Measurements from ENCODE around the gene PHF3.

PHF3 gene

GRCh38 chr6:63672582-63673129, 37.1 kb downstream of the PHF3 start:
- Histone ChIP-seq H3K9me3 (ENCODE audit: low read length) (no peaks in the 10 kb centered on the region), H3K4me1 (ENCODE audit: insufficient read depth, low read length, severe bottlenecking) (no peaks in the 10 kb centered on the region), H3K36me3 (ENCODE audit: insufficient read depth, low read length) (peaks cover 6% of the 10 kb centered on the region), H3K79me2 (ENCODE audit: insufficient read depth, low read length) (peaks cover 85% of the 10 kb centered on the region), H3K27ac (ENCODE audit: low read depth, low read length, poor library complexity, severe bottlenecking) (no peak overlapping the region), H4K20me1 (ENCODE audit: insufficient read depth, low read length) (no peaks in the 10 kb centered on the region), H3K4me3 (ENCODE audit: low read depth, low read length, poor library complexity, severe bottlenecking) (no peak overlapping the region), H3K27me3 (ENCODE audit: insufficient read depth, low read length) (no peaks in the 10 kb centered on the region), H3K9ac (ENCODE audit: low read length) (no peak overlapping the region), H3F3A (ENCODE audit: insufficient read depth, low read length) (no peaks in the 10 kb centered on the region), H3K4me2 (ENCODE audit: low read length) (no peak overlapping the region), H2AFZ (ENCODE audit: low read length) (no peak overlapping the region), H3K9me2 (ENCODE audit: low read depth, low read length) (no peaks in the 10 kb centered on the region)
- TF ChIP-seq EZH2 (IDR thresholded peaks at IDR 0.05; ENCODE audit: borderline replicate concordance, low read length) (no peak), CTCF (IDR thresholded peaks at IDR 0.05; ENCODE audit: low read length) (no peak)

GRCh38 chr6:63673692-63674091, 38.1 kb downstream of the PHF3 start:
- no peaks in the 10 kb centered on the region for H3K9me2 ChIP-seq (ENCODE audit: low read depth, low read length)
- no peak overlapping the region for H3K27ac ChIP-seq (ENCODE audit: low read depth, low read length, poor library complexity, severe bottlenecking)
- no peaks in the 10 kb centered on the region for H3K9me3 ChIP-seq (ENCODE audit: low read length)
- no peak overlapping the region for H3K9ac ChIP-seq (ENCODE audit: low read length)
- peaks cover 6% of the 10 kb centered on the region for H3K36me3 ChIP-seq (ENCODE audit: insufficient read depth, low read length)
- H3F3A ChIP-seq (ENCODE audit: insufficient read depth, low read length): no peaks in the 10 kb centered on the region
- no peak overlapping the region for H2AFZ ChIP-seq (ENCODE audit: low read length)
- no peak overlapping the region for H3K4me2 ChIP-seq (ENCODE audit: low read length)
- no peaks in the 10 kb centered on the region for H3K27me3 ChIP-seq (ENCODE audit: insufficient read depth, low read length)
- H4K20me1 ChIP-seq (ENCODE audit: insufficient read depth, low read length): no peaks in the 10 kb centered on the region
- TF ChIP-seq CTCF (IDR thresholded peaks at IDR 0.05; ENCODE audit: low read length): no peak
- no peak for TF ChIP-seq EZH2 (IDR thresholded peaks at IDR 0.05; ENCODE audit: borderline replicate concordance, low read length)
- H3K79me2 ChIP-seq (ENCODE audit: insufficient read depth, low read length): peaks cover 80% of the 10 kb centered on the region
- no peaks in the 10 kb centered on the region for H3K4me1 ChIP-seq (ENCODE audit: insufficient read depth, low read length, severe bottlenecking)
- no peak overlapping the region for H3K4me3 ChIP-seq (ENCODE audit: low read depth, low read length, poor library complexity, severe bottlenecking)

- Histone ChIP-seq H3K4me1 (ENCODE audit: insufficient read depth, low read length, severe bottlenecking) (peaks cover 8% of the 10 kb centered on the region), H3K4me3 (ENCODE audit: low read depth, low read length, poor library complexity, severe bottlenecking) (no peak overlapping the region), H3K4me2 (ENCODE audit: low read length) (no peak overlapping the region), H3K9me3 (ENCODE audit: low read length) (no peaks in the 10 kb centered on the region), H2AFZ (ENCODE audit: low read length) (no peak overlapping the region), H3K79me2 (ENCODE audit: insufficient read depth, low read length) (peaks cover 78% of the 10 kb centered on the region), H3F3A (ENCODE audit: insufficient read depth, low read length) (no peaks in the 10 kb centered on the region), H3K27ac (ENCODE audit: low read depth, low read length, poor library complexity, severe bottlenecking) (no peak overlapping the region), H3K9ac (ENCODE audit: low read length) (no peak overlapping the region), H3K36me3 (ENCODE audit: insufficient read depth, low read length) (peaks cover 9% of the 10 kb centered on the region), H4K20me1 (ENCODE audit: insufficient read depth, low read length) (no peaks in the 10 kb centered on the region), H3K9me2 (ENCODE audit: low read depth, low read length) (no peaks in the 10 kb centered on the region), H3K27me3 (ENCODE audit: insufficient read depth, low read length) (no peaks in the 10 kb centered on the region)
- no peak for TF ChIP-seq EZH2 (IDR thresholded peaks at IDR 0.05; ENCODE audit: borderline replicate concordance, low read length)
- no peak for TF ChIP-seq CTCF (IDR thresholded peaks at IDR 0.05; ENCODE audit: low read length)
These were observed 39.0 kb downstream of the PHF3 start for GRCh38 chr6:63674635-63675034.
